Cerebellar nuclear complex (tissue), 1 donor: ENCODE measurements around the gene CPVL.

Experiments
- DNase-seq, 2 experiments: peaks; one replicate each; lab custom pipeline; 2025; lab: John Stamatoyannopoulos, UW

CPVL gene

DNA sequence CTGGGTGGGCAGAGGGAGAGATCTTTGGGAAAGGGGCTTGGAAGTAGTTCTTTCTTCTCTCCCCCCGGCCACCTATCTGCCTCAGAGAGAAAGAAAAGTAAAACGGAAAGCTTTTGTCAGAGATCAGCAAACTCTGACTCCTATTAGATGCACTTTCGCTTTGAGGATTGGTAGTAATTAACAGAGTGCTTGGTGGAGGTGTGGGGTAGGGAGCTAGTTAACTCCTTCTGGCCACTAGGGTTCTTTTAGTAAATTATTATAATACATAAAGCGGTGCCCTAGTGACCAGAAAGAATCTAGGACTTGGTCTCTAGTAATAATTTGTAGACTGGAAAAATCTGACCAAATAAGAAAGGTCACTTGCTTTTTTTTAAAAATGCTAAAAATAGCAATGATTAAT is 54.6 kb downstream of the CPVL start:
- no peak for DNase-seq

DNA sequence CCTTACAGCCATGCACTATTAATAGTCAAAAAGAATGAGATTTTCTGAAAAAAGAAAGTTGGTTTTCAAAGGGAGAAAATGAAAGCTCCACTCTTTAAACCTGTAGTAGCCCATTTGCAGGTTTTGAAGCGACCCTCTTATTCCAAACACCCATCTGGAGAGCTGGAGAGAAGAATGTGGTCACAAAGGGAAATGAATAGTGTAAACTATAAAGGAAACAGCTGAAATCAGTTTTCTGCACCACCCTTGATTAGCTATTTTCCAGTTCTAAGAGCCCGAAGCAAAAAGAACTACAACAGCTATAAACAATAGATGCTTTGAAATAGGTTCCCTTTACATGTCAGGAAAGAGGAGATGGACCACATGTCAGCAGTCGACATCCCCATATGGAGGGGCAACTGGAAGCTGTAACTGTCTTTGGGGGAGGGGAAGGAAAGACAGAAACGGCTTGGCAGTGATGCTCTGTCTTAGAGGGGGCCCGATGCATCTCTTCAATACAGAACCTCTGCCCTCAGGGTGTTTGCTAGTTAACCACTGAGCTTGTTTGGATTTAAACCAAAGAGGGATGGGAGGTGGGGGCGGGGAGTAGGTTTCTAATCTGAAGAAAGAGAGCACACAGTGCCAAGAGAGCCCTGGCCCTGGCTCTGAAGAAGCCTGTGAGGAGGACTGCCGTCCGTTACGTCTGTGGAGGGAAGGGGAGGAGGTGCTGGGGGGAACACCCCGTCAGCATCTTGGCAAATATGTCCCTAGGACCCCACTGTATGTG is 55.3 kb downstream of the CPVL start:
- DNase-seq, result no peak

DNA sequence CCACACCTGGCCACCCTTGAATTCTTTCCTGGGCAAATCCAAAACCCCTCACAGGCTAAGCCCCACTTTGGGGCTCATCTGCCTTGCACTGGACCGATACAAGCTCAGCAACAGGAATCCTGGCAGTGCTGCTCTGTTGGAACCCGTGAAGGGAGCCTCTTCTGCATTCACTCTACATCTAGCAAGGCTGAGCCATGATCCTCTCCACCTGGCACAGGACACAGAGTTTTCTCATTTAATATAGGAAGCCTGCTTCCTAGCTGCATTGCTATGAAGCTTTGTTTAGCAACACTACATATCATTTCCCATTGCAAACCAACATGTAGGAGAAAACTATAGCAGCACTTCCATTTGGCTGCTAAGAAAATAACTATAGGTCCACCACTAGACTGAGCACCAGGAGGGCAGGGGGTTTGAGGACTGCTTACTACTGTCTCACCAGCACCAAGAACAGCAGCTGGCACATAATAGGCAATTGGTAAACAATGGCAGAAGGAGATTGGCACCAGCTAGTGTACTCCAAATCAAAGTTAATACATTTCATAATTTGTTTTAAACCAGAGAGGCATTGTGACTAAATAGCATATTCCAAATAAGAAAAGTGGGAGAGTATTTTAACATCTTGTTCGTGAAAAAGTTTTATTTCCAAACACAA is 56.1 kb downstream of the CPVL start:
- no peak for DNase-seq

DNA sequence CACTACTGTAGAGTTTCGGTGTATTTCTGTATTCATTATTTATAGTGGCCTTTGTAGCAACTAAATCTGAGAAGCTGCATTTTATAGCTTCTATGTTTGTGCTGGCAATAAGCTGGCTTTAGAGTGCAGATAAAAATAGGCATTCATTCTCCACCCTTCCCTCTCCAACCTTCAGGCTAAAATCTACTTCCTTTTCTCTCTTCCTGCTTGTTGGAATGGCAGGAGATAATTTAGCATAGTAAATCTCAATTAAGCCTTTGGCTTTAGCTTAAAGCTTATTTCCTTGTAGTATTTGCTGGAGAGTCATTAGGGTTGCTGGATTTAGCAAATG is 58.5 kb downstream of the CPVL start:
- no peak for DNase-seq

DNA sequence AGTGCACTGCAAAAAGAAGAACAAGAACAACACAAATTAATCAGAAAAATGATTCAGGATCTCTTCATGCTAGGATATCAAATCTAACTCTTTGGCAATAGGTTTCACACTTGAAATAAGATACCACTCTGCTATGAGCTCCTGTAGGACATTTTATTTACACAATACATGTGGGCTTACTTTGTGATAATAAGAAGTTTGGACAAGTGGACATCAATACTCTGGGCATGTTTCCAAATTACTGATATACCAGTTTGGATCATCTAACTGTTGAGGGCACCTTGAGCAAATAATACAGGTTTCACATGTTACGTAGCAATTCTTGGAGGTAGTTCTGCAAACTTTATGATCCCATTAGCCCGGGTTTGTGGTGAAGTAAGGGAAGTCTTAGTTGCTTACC is 59.8 kb downstream of the CPVL start:
- DNase-seq, result no peak

DNA sequence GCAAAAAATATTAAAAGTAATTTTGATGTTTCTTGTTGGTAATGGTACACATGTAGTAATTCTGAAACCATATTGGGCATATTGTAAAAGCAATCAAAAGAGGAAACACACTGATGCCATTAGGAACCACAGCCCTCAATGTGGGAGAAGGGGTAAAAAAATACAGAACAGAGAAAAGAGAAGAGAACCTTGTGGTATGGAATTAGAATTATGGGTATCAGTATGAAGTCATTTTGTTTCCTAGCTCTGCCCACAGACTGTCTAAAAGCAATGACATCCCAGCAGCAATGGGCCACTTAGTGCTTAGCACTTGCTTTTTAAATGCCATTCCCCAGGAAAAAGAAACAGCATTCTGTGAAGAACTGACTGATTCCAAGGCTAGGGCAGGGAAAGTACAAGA is 61.5 kb downstream of the CPVL start:
- DNase-seq, result no peak

DNA sequence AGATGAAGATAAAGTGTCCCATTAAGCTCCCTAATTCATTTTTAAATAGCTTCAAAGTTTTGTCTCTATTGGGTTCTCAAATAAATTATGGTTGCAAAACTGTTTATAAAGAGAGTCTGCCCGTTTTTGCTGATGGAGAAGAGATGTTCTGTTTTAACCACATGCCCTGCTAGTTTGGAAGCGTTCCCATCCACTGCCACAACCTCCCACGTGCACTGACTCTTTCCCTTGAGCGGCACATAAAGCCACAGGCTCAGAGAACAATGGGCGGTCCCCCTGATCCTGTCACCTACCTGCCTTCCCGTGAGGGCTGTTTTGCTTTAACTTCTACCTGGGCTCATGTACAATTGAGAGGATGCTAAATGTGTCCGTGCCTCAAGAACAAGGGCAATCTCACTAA is 65.5 kb downstream of the CPVL start:
- no peak for DNase-seq

DNA sequence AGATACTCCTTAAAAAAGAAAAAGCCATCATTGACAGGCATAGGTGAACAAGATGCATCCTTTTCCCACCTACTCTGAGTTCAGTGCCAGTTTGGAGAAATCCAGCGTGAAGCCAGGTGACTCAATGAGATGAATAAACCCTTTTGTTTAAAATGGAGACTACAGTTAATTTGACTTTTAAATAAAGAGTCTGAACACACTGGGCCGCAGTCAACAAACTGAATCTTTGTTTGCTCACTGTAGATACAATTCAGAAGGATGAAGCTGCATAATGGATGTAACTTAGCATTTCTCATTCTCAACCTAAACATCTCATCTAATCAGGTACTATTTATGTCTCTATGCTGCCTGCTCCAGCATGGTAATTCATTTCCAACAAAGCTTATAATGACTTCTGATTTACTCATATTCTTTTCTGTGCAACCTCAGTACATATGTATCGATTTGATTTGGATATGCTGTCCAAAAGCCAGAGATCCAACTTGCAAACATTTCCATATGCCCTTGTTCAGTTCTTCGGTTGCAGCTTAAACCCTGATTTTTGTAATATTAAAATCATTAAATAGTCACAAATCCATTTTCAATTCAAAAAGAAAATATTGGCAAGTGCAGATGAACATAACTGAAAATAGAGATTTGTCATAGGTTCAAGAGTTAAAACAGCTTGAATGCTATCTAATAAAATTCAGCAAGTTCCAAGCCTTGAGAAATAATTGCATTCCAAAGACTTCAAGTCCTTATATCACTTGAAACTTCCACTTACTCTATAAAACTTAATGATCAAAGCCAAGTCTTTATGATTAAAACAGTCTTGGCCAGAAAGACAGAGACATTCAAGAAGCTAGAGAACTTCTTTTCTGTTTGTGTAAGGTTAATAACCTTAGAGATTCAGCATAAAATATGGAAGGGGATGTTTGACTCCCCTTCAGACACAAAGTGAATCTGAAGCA is 67.8 kb downstream of the CPVL start:
- no peak for DNase-seq

DNA sequence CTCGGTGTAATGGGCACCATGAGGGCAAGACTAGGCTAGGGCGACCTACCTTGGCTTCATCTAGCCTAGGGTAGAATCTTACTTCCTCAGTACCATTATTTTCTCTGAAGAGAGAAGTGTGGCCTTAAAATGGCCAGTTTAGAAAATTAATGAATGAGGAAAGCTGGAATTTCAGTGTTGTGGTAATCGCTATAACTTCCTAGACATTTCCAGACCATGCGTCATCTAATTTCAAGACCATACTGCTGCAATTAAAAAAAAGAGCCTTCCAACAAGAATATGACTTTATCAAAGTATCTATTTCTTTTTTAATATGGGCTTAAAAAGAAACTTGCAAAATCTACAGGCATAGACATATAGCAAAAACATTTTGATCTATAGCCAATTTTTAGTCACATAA is 68.5 kb downstream of the CPVL start:
- DNase-seq, result no peak

DNA sequence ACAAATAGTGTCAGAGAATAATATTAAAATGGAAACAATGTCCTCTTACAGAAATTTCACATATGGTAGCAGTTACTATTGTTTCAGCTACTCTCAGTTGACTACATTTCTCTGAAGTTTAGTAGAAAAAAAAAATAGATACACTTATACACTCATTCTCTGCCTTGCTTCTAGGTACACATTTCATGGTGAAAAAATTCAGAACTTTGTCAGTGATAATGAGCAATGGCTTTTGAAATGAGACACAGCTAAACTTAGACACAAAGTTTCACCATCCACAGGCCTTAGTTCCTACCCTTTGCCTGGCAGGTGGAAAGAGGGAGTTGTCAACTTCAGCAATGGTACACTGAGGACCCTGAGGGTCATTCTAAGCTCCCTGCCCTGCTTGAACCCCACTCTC is 69.2 kb downstream of the CPVL start:
- DNase-seq, result no peak

DNA sequence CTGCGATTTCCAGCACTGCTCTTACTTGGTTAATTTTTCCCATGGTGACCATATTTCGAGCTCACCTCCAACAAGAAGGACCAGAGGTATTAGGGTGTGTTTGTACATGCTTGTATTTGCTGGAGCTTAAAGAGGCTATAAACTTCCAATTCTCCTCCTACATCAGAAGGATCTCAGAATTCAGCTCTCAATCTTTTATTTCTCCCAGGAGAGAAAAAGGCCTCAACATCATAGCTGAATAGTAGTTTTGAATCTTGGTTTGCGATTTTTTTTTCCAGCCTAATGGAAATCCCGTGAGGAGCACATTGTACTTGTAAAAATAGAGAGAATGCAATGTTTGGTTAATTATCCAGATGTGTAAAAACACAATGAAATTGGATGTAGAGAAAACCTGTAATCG is 69.7 kb downstream of the CPVL start:
- DNase-seq, result no peak

DNA sequence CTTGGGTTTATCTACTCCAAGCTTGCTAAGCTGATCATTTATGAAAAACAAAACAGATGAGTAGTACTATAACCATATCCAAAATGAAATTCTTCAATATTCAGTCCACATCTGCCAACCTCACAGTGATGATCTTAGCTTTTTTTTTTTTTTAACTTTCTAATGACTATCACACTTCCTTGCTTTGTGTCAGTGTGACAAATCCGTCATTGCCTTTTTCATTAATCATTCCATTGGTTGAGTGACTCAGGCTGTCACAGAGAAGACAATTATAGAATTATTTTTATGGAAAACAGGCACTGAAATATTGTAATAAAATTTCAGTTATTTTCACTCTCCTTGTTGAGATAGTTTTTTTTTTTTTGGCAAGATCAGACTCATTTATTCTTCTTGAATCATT is 70.7 kb downstream of the CPVL start:
- no peak for DNase-seq

DNA sequence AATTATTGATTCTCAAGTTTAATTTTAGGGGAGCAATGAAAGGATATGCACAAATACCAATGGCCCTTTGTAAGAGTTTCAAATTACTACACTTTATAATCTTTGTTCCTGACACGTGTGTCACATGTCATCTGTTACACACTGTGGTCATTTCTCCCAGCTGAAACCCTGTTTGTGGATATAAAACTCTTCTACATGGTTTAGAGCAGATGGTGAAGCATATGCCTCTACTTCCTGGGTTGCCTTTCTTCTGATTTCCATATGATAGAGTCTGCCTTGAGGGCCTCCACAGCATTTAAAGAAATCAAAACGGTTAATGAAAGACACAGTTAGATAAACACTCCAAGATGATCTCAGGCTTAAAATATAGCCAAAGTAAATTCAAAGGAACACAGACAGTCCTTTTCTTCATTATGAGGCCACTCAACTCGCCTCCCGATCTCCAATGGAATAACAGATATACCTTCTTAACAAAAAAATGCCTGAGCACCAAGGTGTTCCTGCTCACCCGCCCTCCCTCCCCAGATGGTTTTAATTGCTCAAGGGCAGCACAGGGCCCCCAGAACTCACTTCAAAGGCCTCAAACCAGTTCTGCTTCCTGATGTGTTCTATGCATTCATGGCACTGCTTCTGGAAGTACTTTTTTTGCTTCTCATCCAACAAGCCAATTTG is 75.0 kb downstream of the CPVL start:
- DNase-seq, result no peak

DNA sequence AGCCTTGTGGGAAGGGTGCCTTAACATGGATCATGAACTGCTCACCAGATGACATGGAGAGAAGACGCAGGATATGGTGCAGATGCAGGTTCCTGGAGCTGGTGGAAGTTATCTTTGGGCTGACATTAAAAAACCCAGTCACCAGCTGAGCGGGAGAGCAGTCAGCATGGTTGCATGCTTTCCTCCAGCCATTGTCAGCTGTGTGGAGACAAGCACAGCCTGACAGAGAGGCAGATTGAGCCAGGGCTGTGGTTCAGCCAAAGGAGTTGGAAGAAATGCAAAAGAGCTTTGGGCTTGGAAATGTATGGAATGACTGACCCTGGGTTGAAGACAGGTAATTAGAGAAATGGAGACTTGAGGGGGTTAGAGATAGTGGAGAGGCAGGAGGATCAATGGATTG is 79.7 kb downstream of the CPVL start:
- DNase-seq, result no peak

DNA sequence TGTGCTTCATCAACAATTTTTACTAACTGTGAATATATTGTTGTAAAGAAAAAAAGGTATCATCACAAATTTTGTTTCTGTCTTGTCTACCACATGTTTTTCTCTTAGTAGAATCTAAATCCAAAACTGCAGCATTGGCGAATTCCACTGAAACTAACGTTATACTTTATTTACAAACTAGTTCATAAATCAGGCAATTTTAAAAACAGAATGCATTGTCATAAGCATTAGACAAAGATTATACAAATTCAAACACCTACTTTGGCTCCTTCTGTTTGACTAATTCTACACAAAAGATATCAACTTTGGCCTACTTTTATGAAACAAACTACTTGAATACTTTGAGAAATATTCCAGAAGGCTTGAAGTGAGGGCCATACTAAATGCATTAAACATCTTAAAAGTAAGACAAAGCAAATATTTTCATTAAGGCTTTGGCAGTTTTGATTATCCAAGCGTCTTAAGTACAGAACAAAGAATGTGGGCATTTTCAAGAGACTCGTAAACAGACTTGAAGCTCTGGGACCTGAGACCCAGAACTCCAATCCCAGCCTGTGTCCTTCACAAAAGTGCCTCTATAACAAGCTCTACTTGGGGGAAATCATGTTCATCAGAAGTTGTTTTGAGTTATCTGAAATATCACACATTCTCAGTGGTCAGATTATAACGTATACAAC is 81.0 kb downstream of the CPVL start:
- DNase-seq, result no peak

DNA sequence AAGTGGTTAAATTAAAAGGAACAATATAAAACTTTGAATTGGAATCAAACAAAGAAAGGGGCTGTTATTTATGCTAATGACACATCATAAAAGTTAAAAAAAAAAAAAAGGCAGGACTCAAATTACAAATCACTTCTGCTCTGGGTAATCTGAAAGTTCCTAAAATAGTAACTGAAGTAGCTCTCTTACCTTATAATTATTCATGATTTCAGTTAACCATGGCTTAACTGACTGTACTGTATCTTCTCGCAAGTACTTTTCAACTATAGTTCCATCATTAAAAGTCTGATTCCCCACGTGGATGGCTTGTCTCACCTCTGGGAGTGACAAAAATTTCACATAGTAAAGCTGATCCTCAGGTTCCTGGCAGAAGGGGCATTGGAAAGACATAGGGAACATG is 82.5 kb downstream of the CPVL start:
- no peak for DNase-seq

DNA sequence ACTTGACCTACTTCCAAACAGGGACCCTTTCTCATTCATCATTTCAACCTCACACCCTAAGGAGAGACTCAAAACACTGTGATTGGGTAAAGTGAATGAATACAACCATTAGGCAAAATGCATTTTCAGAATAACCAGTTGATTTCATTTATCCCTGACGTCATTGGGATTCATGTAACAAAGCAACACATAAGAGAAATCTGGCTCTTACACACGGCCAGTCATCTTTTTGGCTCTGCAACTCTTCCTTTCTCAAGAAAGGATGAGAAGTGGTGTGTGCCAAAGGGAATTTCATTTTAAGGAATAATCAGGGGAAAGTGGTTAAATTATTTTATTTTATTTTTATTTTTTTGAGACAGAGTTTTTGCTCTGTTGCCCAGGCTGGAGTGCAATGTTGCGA is 83.1 kb downstream of the CPVL start:
- no peak for DNase-seq

DNA sequence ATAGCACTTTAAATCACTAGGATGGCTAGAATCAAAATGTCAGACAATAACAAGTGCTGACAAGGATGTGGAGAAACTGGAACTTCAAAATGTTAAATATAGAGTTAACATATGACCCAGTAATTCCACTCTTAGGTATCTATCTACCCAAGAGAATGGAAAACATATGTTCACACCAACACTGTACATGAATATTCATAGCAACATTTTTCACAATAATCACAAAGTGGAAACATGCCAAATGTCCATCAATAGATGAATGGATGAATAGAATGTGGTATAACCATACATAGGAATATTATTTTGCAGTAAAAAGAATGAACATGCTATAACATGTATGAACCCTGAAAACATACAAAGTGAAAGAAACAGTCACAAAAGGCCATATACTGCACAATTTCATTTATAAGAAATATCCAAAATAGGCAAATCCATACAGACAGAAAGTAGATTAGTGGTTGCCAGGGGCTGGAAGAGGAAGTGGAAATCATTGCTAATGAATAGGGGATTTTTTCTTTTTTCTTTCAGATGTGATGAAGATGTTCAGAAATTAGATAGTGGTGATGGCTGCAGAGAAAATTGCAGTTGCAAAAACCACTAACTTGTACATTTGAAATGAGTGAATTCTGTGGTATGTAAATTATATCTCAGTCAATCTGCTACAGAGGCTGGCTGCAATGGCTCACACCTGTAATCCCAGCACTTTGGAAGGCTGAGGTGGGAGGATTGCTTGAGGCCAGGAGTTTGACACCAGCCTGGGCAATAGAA is 93.0 kb downstream of the CPVL start:
- no peak for DNase-seq

DNA sequence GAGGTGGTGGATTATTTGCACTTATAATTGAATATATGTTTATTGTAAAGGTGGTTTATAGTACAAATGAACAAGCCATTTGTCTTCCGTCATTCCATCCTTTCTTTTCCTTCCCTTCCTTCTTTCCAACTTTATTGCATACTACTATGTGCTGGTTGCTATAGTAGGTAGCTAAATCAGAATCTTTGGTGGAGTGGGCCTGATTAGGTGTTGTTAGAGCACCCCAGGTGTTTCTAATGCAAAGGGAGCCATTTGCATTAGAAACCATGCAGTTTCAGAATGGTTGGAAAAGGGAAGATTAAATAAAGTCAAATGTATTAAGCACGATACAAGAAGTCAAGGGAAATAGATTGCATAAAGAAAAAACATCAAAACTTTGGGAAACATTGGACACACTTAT is 99.4 kb downstream of the CPVL start:
- no peak for DNase-seq

DNA sequence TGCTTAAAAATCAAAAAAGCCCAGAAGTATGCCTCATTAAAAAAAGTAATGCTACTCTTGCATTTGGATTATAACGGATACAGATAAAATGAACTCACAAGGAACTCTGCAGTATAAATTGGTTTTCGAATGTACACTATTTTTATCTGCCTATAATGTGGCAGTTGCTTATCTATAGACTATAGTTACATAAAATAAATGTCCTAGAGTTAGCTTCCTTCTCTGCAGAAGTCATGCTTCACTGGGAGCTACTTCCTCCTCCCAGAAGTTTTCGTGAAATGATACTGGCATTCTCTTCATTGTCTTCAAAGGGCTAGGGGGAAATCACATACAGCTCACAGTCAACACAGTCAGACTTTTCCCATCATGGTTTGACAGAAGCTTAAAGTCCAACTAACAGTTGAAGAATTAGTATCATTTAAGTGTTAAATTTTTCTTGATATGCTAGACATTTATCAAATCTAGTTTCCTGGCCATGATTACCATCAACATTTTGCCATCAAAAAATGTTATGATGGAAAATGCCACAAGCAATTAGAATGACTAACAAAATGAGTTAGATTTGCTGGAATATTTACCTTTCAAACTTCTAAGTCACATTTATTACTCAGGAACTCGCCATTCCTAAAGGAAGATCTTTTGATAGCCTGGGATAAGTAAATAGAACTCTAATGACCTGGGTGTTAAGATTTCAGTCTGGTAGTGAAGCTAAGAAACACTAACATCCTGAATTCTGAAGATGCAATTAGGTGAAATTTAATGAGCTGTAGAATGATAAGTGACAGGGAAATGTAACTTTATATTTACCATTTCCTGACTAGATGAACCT is 100.9 kb downstream of the CPVL start:
- no peak for DNase-seq
